ENCODE measurements around the gene HTT. TPM values are rescaled to one million over a fixed set of nuclear protein-coding genes. Genes with fewer than 3 reads are reported as not detected.
A peak's percentile ranks its signal among the peaks of the same experiment; 100 is the strongest.
"Not testable (repeated sequence)": the region's sequence is repeated elsewhere in the genome, so short reads cannot be mapped to it uniquely, and the experiment has no call there.

HTT gene
- total RNA-seq, 4 donors from 2014 or later: 28.9 to 141 (median 42.0) TPM

DNA sequence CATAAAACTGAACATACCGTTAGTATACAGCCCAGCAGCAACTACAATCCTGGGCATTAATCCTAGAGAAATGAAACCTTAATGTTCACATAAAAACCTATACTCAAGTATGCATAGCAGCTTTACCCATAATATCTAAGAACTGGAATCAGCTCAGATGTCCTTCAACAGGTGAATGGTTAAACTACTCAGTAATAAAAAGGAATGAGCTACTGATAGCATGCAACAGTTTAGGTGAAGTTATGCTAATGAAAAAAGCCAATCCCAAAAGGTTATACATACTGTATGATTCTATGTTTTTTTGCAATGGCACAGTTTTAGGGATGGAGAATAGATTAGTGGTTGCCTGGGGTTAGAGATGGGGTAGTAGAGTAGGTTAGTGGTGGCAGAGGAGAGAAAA lies 9.3 kb downstream of the HTT start:
- WGBS, 2 donors: 0 to 35% methylated on average over 1 of the region's 1 CpG
- intact Hi-C loops (cut with DNase I; ENCODE audit: low total_unique reads): no loop called here
- no peak overlapping the region for H3K4me3 ChIP-seq (ENCODE audit: low read depth, poor library complexity, severe bottlenecking)
- no peak for DNase-seq (ENCODE audit: low spot score in 2 of 2)
- TF ChIP-seq, protein P1, sequence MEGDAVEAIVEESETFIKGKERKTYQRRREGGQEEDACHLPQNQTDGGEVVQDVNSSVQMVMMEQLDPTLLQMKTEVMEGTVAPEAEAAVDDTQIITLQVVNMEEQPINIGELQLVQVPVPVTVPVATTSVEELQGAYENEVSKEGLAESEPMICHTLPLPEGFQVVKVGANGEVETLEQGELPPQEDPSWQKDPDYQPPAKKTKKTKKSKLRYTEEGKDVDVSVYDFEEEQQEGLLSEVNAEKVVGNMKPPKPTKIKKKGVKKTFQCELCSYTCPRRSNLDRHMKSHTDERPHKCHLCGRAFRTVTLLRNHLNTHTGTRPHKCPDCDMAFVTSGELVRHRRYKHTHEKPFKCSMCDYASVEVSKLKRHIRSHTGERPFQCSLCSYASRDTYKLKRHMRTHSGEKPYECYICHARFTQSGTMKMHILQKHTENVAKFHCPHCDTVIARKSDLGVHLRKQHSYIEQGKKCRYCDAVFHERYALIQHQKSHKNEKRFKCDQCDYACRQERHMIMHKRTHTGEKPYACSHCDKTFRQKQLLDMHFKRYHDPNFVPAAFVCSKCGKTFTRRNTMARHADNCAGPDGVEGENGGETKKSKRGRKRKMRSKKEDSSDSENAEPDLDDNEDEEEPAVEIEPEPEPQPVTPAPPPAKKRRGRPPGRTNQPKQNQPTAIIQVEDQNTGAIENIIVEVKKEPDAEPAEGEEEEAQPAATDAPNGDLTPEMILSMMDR (IDR thresholded peaks at IDR 0.05): no peak
- TF ChIP-seq POLR2A (IDR thresholded peaks at IDR 0.05): no peak

DNA sequence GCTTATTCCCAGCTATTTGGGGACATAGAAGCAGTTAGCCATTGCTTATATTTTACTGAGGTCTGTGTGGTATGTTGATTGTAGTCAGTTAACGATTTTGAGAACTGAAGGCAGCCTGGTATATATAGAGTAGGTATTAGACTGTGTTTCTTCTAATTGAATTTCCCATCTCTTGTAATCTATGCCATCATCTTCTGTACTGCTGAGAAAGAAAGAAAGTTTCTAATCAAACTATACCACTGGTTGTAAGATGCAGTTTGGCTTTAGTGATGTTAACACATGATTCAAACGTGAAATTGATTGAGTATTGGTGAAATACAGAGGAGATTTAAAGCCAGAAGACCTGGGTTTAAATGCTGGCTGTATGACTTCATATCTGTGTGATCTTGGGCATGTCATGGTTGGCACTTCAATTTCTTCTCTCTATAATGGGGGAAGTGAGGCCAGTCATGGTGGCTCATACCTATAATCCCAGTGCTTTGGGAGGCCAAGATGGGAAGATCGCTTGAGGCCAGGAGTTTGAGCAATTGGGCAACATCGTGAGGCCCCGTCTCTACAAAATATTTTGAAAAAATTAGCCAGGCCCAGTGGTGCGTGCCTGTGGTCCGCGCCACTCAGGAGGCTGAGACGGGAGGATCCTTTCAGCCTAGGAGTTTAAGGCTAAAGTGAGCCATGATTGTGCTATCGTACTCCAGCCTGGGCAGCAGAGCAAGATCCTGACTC lies 11.6 kb downstream of the HTT start:
- TF ChIP-seq POLR2A (IDR thresholded peaks at IDR 0.05): no peak
- TF ChIP-seq, protein P1 (IDR thresholded peaks at IDR 0.05): no peak
- intact Hi-C loops (cut with DNase I; ENCODE audit: low total_unique reads): no loop called here

DNA sequence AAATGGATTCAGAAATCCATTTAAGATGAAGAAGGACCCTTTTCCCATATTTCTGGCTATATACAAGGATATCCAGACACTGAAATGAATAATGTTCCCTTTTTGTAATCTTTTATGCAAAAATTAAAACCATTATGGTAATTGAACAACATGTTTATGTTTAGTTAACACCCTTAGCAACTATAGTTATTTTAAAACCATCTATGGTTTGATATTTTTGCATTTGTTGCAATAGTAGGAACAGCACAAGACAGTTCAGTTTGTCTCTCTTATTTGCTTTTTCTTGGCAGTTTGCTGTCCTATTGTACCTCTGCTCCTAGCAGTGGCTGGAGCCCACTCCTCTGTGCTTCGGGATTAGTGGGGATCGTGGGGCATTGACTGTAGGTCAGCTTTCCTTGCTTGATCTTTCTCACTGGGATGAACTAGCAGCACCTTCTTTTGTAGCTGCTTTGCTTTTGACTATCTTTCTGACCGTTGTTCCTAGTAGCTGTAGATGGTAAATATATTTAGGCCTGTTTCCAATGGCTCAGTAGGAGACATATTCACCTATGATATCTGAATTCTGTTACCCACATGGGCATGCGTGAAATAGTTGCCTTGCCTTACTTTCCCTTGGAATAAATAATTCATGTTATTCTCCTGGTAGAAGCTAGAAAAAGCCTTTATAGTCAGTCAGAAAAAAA lies 12.8 kb downstream of the HTT start:
- no peak overlapping the region for H3K4me3 ChIP-seq (ENCODE audit: low read depth, poor library complexity, severe bottlenecking)
- no peak for TF ChIP-seq POLR2A (IDR thresholded peaks at IDR 0.05)
- TF ChIP-seq, protein P1 (IDR thresholded peaks at IDR 0.05): no peak
- intact Hi-C loops (cut with DNase I; ENCODE audit: low total_unique reads): no loop called here
- WGBS, 2 donors: 88 to 92% methylated on average over 4 of the region's 4 CpGs
- DNase-seq (ENCODE audit: low spot score in 2 of 2): no peak

More for the DNA sequence above, 11.6 kb downstream of the HTT start:
- DNase-seq (ENCODE audit: low spot score in 2 of 2): no peak
- 90 to 92% methylated on average over 10 of the region's 10 CpGs for WGBS, 2 donors
- H3K4me3 ChIP-seq (ENCODE audit: low read depth, poor library complexity, severe bottlenecking): no peak overlapping the region

DNA sequence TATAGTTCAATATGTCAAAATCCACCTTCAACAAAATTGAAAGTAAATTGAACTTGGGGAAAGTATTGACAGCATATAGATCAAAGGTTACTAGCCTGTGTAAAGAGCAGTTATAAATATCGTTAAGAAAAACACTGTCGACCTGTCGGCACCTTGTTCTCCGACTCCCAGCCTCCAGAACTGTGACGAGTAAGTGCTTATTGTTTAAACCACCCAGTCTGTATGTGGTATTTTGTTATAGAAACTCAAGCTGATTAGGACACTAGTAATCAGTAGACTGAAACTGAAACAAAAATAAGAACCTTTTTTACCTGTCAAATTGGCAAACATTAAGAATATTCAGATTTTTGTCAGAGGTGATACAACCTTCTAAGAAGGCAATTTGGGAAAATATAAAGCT lies 17.0 kb downstream of the HTT start:
- no peak for TF ChIP-seq POLR2A (IDR thresholded peaks at IDR 0.05)
- TF ChIP-seq, protein P1 (IDR thresholded peaks at IDR 0.05): no peak
- 72 to 74% methylated on average over 5 of the region's 5 CpGs for WGBS, 2 donors
- H3K4me3 ChIP-seq (ENCODE audit: low read depth, poor library complexity, severe bottlenecking): no peak overlapping the region
- intact Hi-C loops (cut with DNase I; ENCODE audit: low total_unique reads): no loop called here
- no peak for DNase-seq (ENCODE audit: low spot score in 2 of 2)

DNA sequence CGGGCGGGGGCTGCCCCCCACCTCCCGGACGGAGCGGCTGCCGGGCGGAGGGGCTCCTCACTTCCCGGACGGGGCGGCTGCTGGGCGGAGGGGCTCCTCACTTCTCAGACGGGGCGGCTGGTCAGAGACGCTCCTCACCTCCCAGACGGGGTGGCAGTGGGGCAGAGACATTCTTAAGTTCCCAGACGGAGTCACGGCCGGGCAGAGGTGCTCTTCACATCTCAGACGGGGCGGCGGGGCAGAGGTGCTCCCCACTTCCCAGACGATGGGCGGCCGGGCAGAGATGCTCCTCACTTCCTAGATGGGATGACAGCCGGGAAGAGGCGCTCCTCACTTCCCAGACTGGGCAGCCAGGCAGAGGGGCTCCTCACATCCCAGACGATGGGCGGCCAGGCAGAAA lies 20.2 kb downstream of the HTT start:
- H3K4me3 ChIP-seq (ENCODE audit: low read depth, poor library complexity, severe bottlenecking); intact Hi-C loops (cut with DNase I; ENCODE audit: low total_unique reads): not testable (repeated sequence)
- peak in 1 of 2 donors; percentile 31 for DNase-seq (ENCODE audit: low spot score in 2 of 2)
- WGBS, 2 donors: 97 to 98% methylated on average over 20 to 25 of the region's 28 CpGs

DNA sequence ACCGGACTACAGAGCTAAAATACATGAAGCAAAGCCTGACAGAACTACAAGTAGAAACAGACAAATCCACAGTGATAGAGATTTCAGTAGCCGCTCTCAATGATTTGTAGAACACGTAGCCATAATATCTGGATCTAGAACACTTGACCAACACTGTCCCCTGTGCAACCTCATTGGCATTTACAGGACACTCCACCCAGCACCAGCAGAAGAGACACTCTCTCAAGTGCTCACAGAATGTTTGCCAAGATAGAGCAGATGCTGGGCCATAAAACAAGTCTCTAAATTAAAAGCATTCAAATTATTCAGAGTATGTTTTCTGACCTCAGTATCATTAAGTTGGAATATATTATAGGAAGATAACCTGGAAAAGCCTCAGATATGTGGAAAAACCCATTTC lies 21.7 kb downstream of the HTT start:
- WGBS, 2 donors: 80 to 85% methylated on average over 3 of the region's 3 CpGs
- no peak for DNase-seq (ENCODE audit: low spot score in 2 of 2)
- TF ChIP-seq, protein P1 (IDR thresholded peaks at IDR 0.05): no peak
- TF ChIP-seq POLR2A (IDR thresholded peaks at IDR 0.05): no peak
- intact Hi-C loops (cut with DNase I; ENCODE audit: low total_unique reads): no loop called here
- no peak overlapping the region for H3K4me3 ChIP-seq (ENCODE audit: low read depth, poor library complexity, severe bottlenecking)

Data from lower leg skin (tissue), 4 donors.